Measurements from ENCODE around the gene ADAM22.
"Not testable (repeated sequence)": the region's sequence is repeated elsewhere in the genome, so short reads cannot be mapped to it uniquely, and the experiment has no call there.

The ADAM22 gene

GRCh38 chr7:88115258-88115796 lies 181.3 kb downstream of the ADAM22 start:
- DNase-seq = no peak

DNA sequence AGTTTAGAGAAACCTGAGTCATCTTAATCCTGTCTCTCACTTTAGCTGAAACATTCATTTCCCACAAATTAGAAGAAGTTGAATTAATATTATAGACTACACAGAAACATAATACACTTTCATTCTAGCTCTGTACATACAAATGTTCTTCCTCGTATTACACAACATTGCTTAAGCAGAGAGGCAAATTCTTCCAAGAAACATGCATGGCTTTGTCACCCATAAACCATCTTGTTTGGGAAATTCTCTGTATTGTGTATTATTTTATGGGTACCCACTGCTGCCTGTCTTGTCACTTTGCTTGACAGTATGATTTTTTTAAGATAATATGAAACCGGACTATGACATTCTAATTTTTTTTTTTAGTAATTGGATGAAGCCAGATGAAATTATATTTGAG lies 181.8 kb downstream of the ADAM22 start:
- no peak for DNase-seq

- DNase-seq = no peak
These were observed 182.3 kb downstream of the ADAM22 start for GRCh38 chr7:88116235-88116795.

GRCh38 chr7:88117325-88117724 lies 183.3 kb downstream of the ADAM22 start:
- DNase-seq = no peak

DNA sequence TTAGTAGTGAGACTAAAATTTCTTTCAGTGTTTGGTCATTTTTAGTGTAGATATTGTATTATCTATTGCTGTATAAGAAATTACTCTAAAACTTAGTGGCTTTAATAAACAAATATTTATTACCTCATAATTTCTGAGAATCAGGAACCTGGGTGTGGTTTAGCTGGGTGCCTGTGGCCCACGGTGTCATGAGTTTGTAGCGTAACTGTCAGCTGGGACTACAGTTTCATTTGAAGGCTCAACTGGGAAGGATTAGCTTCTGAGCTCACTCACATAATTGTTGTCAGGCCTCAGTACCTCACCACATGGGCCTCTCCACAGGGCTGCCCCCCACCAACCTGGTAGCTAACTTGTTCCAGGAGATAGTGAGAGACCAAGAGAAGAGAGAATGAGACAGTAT lies 187.3 kb downstream of the ADAM22 start:
- no peak for DNase-seq

DNA sequence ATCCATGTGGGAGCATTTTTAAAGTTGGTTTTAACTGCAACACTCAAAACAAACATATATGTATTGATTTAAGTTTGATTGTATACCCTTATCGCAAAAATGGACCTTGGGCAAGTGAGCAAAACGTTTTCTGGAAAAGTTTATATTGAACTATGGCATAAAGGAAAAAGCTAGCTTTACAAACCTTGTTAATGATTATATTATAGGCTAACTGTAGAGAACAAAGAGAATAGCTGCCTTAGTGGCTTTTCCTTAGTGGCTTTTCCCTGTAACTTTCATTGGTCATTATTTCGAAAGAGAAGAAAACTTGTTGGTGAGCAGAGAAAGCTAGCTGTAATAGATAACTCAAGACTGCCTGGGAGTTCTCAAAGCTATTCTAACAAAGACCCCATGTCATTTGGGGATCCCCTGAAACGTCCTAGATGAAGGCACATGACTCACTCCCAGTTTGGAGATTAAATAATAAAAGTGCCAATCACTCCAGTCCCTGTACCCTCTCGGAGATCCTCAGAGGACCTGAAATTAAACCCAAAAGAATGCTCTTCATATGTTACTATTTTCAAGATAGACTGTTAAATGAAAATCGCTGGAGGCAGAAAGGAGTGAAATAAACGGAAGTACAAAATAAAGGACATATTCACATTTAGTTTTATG lies 193.7 kb downstream of the ADAM22 start:
- no peak for DNase-seq

DNA sequence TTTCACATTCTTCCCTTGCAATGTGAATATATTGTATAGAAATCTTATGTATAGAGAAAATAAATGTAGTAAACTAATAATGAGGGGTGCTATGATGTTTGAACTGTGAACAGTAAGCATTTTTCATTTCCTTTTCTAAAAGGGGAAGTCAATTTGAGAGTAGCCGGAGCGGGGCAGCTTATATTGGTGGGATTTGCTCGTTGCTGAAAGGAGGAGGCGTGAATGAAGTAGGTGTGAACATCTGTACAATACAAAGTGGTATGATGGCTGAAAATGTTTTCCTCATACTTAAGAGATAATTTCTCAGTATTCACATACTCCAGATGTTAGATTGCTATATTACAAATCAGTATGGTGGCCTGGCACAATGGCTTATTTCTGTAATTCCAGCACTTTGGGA lies 198.7 kb downstream of the ADAM22 start:
- DNase-seq = no peak

DNA sequence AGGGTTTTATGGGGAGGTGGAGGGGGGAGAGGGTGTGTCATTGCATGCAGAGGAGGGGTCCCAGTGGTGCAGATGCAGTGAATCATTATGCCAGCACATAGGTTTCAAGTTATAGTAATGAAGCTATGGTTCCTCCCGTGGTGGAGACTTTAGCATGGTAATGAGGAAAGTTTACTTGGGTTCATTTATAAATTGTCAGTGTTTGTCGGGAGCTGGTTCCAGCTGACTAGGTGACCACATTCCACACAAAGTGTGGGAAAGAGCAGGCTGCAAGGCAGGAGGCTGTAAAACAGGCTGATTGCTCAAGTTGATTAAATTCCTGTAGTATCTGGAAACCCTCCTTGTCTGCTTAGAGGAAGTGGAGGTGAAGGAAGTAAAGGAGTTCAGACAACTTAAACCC lies 206.9 kb downstream of the ADAM22 start:
- DNase-seq = no peak

- DNase-seq = no peak
These were observed 207.4 kb downstream of the ADAM22 start for GRCh38 chr7:88141479-88141878.

DNA sequence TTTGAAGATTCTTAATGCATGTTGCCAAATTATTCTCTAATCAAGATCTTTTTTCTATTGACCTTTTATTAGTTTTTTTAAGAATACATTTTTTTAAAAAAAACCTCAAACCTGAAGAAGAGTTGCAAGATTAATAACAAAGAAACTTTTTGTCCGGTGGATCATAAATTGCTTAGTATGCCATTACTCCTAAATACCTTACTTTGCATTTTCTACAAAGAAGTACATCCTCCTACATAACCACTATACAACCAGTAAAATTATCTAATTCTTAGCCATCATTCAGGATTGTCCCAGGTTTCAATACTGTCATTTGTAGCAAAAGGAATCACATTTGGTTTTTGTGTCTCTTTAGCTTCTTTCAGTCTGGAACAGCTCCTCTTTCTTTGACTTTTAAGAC lies 207.9 kb downstream of the ADAM22 start:
- no peak for DNase-seq

GRCh38 chr7:88146616-88147015 lies 212.6 kb downstream of the ADAM22 start:
- DNase-seq = no peak

- no peak for DNase-seq
These were observed 213.3 kb downstream of the ADAM22 start for GRCh38 chr7:88147341-88147740.

DNA sequence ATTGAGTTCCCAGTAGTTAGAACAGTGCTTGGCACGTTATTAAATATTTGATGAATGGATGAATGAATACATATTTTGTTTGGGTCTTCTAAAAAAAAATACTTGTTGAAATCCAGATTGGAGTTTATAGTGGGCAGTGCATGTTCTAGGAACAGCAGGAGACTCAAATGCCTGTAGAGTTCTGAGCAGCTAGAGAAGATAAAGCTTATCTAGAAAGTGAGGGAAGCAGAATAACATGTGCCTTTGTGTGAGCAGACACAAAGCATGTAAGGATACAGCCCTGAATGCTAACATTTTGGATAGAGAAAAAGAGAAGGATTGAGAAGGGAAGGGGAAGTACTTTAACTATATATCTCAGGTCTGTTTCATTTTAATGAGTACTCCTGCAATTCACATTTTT lies 213.9 kb downstream of the ADAM22 start:
- DNase-seq = no peak

DNA sequence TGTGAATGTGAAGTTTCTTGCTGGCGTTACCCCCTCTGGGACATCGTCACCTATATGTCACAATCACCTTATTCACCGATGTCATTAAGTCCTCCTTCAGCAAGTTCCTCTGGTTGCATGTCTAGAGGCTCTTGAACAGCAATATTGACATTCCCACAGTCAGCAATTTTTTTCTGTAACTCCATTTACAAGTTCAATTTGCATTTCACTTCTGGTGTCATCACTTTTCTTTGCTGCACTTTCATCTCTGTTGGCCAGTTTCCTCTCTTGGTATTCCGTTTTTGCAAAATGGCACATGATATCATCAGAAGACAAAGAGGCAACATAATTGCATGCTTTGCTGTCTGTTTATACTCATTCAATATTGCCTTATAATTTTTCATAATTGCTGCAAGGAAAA lies 216.0 kb downstream of the ADAM22 start:
- DNase-seq = no peak

GRCh38 chr7:88151119-88151790 lies 217.2 kb downstream of the ADAM22 start:
- DNase-seq = no peak

- DNase-seq = no peak
These were observed 219.3 kb downstream of the ADAM22 start for GRCh38 chr7:88153378-88153777.

GRCh38 chr7:88155756-88156155 lies 221.7 kb downstream of the ADAM22 start:
- DNase-seq = no peak

GRCh38 chr7:88156356-88156755 lies 222.3 kb downstream of the ADAM22 start:
- no peak for DNase-seq

DNA sequence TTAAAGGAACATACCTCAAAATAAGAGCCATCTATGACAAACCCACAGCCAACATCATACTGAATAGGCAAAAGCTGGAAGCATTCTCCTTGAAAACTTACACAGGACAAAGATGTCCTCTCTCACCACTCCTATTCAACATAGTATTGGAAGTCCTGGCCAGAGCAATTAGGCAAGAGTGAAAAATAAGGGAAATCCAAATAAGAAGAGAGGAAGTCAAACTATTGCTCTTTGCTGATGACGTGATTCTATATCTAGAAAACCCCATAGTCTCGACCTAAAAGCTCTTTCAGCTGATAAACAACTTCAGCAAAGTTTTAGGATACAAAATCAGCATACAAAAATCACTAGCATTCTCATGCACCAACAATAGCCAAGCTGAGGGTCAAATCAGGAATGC lies 225.7 kb downstream of the ADAM22 start:
- not testable (repeated sequence) for DNase-seq

DNA sequence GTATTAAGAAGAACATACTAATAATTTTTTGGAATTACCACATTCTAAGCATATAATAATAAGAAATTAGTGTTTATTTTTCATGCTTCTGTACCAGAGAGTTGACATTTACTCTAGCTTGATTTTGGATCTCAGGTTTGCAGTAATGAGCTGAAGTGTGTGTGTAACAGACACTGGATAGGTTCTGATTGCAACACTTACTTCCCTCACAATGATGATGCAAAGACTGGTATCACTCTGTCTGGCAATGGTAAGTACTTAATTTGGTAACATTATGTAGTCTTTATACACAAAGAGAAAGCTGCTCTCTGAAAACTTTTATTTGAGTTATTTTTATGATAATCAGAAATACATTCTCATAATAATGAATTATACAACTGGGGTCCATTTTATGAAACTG lies 231.6 kb downstream of the ADAM22 start:
- DNase-seq = no peak

GRCh38 chr7:88167223-88167622 lies 233.2 kb downstream of the ADAM22 start:
- no peak for DNase-seq

DNA sequence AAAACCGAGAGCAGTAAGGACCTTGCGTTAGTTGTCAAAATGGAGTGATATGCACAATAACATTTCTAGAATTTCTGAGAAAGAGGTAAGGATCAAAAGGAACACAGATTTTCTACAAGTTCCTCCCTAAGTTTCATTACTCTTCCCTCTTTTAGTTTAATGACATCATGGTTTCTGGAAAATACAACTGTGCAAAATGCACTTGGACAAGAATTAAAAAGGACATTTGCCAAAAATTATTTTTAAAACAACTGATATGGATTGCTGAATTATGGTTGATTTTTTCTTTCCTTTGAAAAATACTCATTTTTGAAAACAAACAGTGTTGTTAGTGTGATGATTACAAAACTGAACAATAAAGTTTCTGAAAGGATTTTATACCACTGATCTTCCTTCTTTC lies 233.7 kb downstream of the ADAM22 start:
- no peak for DNase-seq

GRCh38 chr7:88169717-88170320 lies 235.8 kb downstream of the ADAM22 start:
- no peak for DNase-seq

DNA sequence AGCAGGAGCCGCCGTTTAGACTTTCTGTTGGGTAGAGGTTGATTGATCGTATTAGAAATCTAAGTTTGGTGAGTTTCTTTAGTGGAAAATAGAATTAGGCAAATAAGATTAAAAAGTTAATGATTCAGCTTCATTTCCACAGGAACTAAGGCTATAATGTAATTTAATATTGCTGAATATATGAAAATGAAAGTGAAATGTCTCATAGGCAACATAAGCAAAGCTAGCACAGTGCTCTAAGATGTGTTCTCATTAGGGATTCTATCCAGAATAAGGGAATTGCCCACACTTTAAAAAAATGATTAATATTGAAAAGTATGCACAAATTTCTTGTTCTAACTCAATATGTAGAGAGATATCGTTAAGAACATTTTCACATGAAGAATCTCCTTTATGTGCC lies 238.8 kb downstream of the ADAM22 start:
- no peak for DNase-seq
